Body of pancreas (tissue), 4 donors: ENCODE results near the gene LRRC27.

ENCODE experiments used
- CTCF ChIP-seq, 7 experiments: fragments of 450-650 bp in 4 of 7; fragments of 200-600 bp in 3 of 7; sonication (generic) in 3 of 7; IDR thresholded peaks; one replicate each; pipeline ENCODE4 v1.5.1; 2016 to 2019; ENCODE audit warnings: antibody characterized with exemption in 7 of 7
- POLR2A ChIP-seq, 3 donors: fragments of 450-650 bp; IDR thresholded peaks; one replicate each; pipeline ENCODE4 v1.6.1; 2016; ENCODE audit warnings: antibody characterized with exemption in 3 of 3, mild to moderate bottlenecking in 2 of 3

GRCh38 chr10:132339276-132339675 lies 7.3 kb downstream of the LRRC27 start:
- TF ChIP-seq CTCF (IDR thresholded peaks at IDR 0.05) (no peak), POLR2A (IDR thresholded peaks at IDR 0.05) (no peak)
